ENCODE results near the gene OR2M5.

Gene OR2M5

GRCh38 chr1:248114890-248115289 is 30.1 kb upstream of the OR2M5 start:
- H3K4me2 ChIP-seq (ENCODE audit: low read length): no peak overlapping the region
- no peaks in the 10 kb centered on the region for H4K20me1 ChIP-seq (ENCODE audit: insufficient read depth, low read length)
- H2AFZ ChIP-seq (ENCODE audit: low read depth, low read length): no peak overlapping the region
- H3K4me3 ChIP-seq (ENCODE audit: low read length): no peak overlapping the region
- no peaks in the 10 kb centered on the region for H3K79me2 ChIP-seq (ENCODE audit: low read length)
- H3K9ac ChIP-seq (ENCODE audit: low read length): no peak overlapping the region
- TF ChIP-seq EZH2phosphoT487 (IDR thresholded peaks at IDR 0.05; ENCODE audit: low read depth) (no peak), CTCF (IDR thresholded peaks at IDR 0.05; ENCODE audit: low read depth, low read length) (no peak)
- no peaks in the 10 kb centered on the region for H3K36me3 ChIP-seq (replicated peaks; ENCODE audit: low read depth, low read length)
- peaks cover 13% of the 10 kb centered on the region; the same call in 1 of the 2 replicates for H3K9me3 ChIP-seq (ENCODE audit: insufficient read depth, low read length)
- no peaks in the 10 kb centered on the region for H3K4me1 ChIP-seq (ENCODE audit: low read length)
- no peak overlapping the region for H3K27ac ChIP-seq (ENCODE audit: low read length)
- H3K27me3 ChIP-seq (ENCODE audit: low read depth, low read length): no peaks in the 10 kb centered on the region

- H3K9me3 ChIP-seq (ENCODE audit: insufficient read depth, low read length): no peaks in the 10 kb centered on the region
- no peak overlapping the region for H2AFZ ChIP-seq (ENCODE audit: low read depth, low read length)
- H3K36me3 ChIP-seq (replicated peaks; ENCODE audit: low read depth, low read length): no peaks in the 10 kb centered on the region
- no peaks in the 10 kb centered on the region for H3K27me3 ChIP-seq (ENCODE audit: low read depth, low read length)
- H3K9ac ChIP-seq (ENCODE audit: low read length): no peak overlapping the region
- TF ChIP-seq CTCF (IDR thresholded peaks at IDR 0.05; ENCODE audit: low read depth, low read length): no peak
- H3K4me3 ChIP-seq (ENCODE audit: low read length): no peak overlapping the region
- H3K27ac ChIP-seq (ENCODE audit: low read length): no peak overlapping the region
- H3K79me2 ChIP-seq (ENCODE audit: low read length): no peaks in the 10 kb centered on the region
- no peaks in the 10 kb centered on the region for H3K4me1 ChIP-seq (ENCODE audit: low read length)
- H4K20me1 ChIP-seq (ENCODE audit: insufficient read depth, low read length): no peaks in the 10 kb centered on the region
- no peak overlapping the region for H3K4me2 ChIP-seq (ENCODE audit: low read length)
Measured at GRCh38 chr1:248127653-248128052, 17.3 kb upstream of the OR2M5 start.

- H3K9me3 ChIP-seq (ENCODE audit: insufficient read depth, low read length): no peaks in the 10 kb centered on the region
Measured at GRCh38 chr1:248136811-248137210, 8.1 kb upstream of the OR2M5 start.

GRCh38 chr1:248140846-248141245 is 4.1 kb upstream of the OR2M5 start:
- Histone ChIP-seq H3K27ac (ENCODE audit: low read length) (no peak overlapping the region), H3K4me2 (ENCODE audit: low read length) (no peak overlapping the region), H3K4me1 (ENCODE audit: low read length) (no peaks in the 10 kb centered on the region), H3K9me3 (ENCODE audit: insufficient read depth, low read length) (no peaks in the 10 kb centered on the region), H3K36me3 (replicated peaks; ENCODE audit: low read depth, low read length) (no peaks in the 10 kb centered on the region), H3K9ac (ENCODE audit: low read length) (no peak overlapping the region), H2AFZ (ENCODE audit: low read depth, low read length) (no peak overlapping the region), H3K4me3 (ENCODE audit: low read length) (no peak overlapping the region), H4K20me1 (ENCODE audit: insufficient read depth, low read length) (no peaks in the 10 kb centered on the region), H3K27me3 (ENCODE audit: low read depth, low read length) (no peaks in the 10 kb centered on the region), H3K79me2 (ENCODE audit: low read length) (no peaks in the 10 kb centered on the region)
- no peak for TF ChIP-seq CTCF (IDR thresholded peaks at IDR 0.05; ENCODE audit: low read depth, low read length)
- TF ChIP-seq EZH2phosphoT487 (IDR thresholded peaks at IDR 0.05; ENCODE audit: low read depth): no peak

More at GRCh38 chr1:248136811-248137210, 8.1 kb upstream of the OR2M5 start:
- H3K27me3 ChIP-seq (ENCODE audit: low read depth, low read length): no peaks in the 10 kb centered on the region
- no peak overlapping the region for H3K9ac ChIP-seq (ENCODE audit: low read length)
- no peaks in the 10 kb centered on the region for H3K36me3 ChIP-seq (replicated peaks; ENCODE audit: low read depth, low read length)
- H3K4me2 ChIP-seq (ENCODE audit: low read length): no peak overlapping the region
- H3K4me1 ChIP-seq (ENCODE audit: low read length): no peaks in the 10 kb centered on the region
- no peaks in the 10 kb centered on the region for H4K20me1 ChIP-seq (ENCODE audit: insufficient read depth, low read length)
- no peak overlapping the region for H3K27ac ChIP-seq (ENCODE audit: low read length)
- no peaks in the 10 kb centered on the region for H3K79me2 ChIP-seq (ENCODE audit: low read length)
- TF ChIP-seq CTCF (IDR thresholded peaks at IDR 0.05; ENCODE audit: low read depth, low read length) (no peak), EZH2phosphoT487 (IDR thresholded peaks at IDR 0.05; ENCODE audit: low read depth) (no peak)
- H2AFZ ChIP-seq (ENCODE audit: low read depth, low read length): no peak overlapping the region
- no peak overlapping the region for H3K4me3 ChIP-seq (ENCODE audit: low read length)

Data from OCI-LY3 (cell line).